Measurements from ENCODE around the gene KAT5. TPM values are rescaled to one million over a fixed set of nuclear protein-coding genes. Genes with fewer than 3 reads are reported as not detected.

Gene KAT5
- total RNA-seq, 4 donors from 2014 or later: 51.6 to 203 (median 74.1) TPM

GRCh38 chr11:65742353-65742752 is 30.3 kb downstream of the KAT5 start:
- in situ Hi-C loops (cut with MboI; ENCODE audit: low pct_ligation_motif_present in 1 of 4, low pct_unique_long_range_greater_than_20kb in 1 of 4, low sequenced_read_pairs in 3 of 4): no loop called here
- Histone ChIP-seq H3K27ac (no peak overlapping the region), H3K27me3 (no peaks in the 10 kb centered on the region), H3K9me3 (no peaks in the 10 kb centered on the region), H3K36me3 (no peaks in the 10 kb centered on the region), H3K4me1 (peaks cover 0 to 5% (median 0%) of the 10 kb centered on the region in 4 donors), H3K4me3 (no peak overlapping the region)
- DNase-seq: no peak
- TF ChIP-seq EP300 (IDR thresholded peaks at IDR 0.05; ENCODE audit: low read depth): no peak
- no peak for TF ChIP-seq CTCF (IDR thresholded peaks at IDR 0.05)
- TF ChIP-seq POLR2A (IDR thresholded peaks at IDR 0.05): no peak
- no peak for TF ChIP-seq POLR2AphosphoS5 (IDR thresholded peaks at IDR 0.05)
- intact Hi-C loops (cut with DNase I; ENCODE audit: low total_unique reads): no loop called here
- 78 to 80% methylated on average over 1 of the region's 1 CpG for WGBS, 2 donors (ENCODE audit: low coverage in 1 of 2)

- peaks cover 6% of the 10 kb centered on the region for H3K27me3 ChIP-seq
- no peaks in the 10 kb centered on the region for H3K9me3 ChIP-seq
- no peak overlapping the region for H3K4me3 ChIP-seq
- no peak overlapping the region for H3K27ac ChIP-seq
- intact Hi-C loops (cut with DNase I; ENCODE audit: low total_unique reads) (no loop called here), in situ Hi-C loops (cut with MboI; ENCODE audit: low pct_ligation_motif_present in 1 of 4, low pct_unique_long_range_greater_than_20kb in 1 of 4, low sequenced_read_pairs in 3 of 4) (no loop called here)
- TF ChIP-seq CTCF (IDR thresholded peaks at IDR 0.05) (no peak), POLR2A (IDR thresholded peaks at IDR 0.05) (no peak), EP300 (IDR thresholded peaks at IDR 0.05; ENCODE audit: low read depth) (no peak), POLR2AphosphoS5 (IDR thresholded peaks at IDR 0.05) (no peak)
- no peaks in the 10 kb centered on the region for H3K36me3 ChIP-seq
- H3K4me1 ChIP-seq: peaks cover 0 to 5% (median 0%) of the 10 kb centered on the region in 4 donors
- 74 to 100% methylated on average over 2 to 10 of the region's 10 CpGs for WGBS, 2 donors (ENCODE audit: low coverage in 1 of 2)
- DNase-seq: no peak
Observed at GRCh38 chr11:65743681-65744025, 31.6 kb downstream of the KAT5 start.

- 70% methylated on average over 17 of the region's 18 CpGs; no CpG with 5 or more reads in 1 of the 2 donors for WGBS, 2 donors (ENCODE audit: low coverage in 1 of 2)
- TF ChIP-seq POLR2AphosphoS5 (IDR thresholded peaks at IDR 0.05): no peak
- peak in 4 of 5 experiments; percentile 12 to 33 (median 20) for TF ChIP-seq CTCF (IDR thresholded peaks at IDR 0.05)
- peak; percentile 62 for DNase-seq
- no peaks in the 10 kb centered on the region for H3K36me3 ChIP-seq
- no peak overlapping the region for H3K27ac ChIP-seq
- H3K27me3 ChIP-seq: peaks cover 6% of the 10 kb centered on the region
- intact Hi-C loops (cut with DNase I; ENCODE audit: low total_unique reads): no loop called here
- H3K4me1 ChIP-seq: peaks cover 0 to under 1% (median 0%) of the 10 kb centered on the region in 4 donors
- no peak overlapping the region for H3K4me3 ChIP-seq
- in situ Hi-C loops (cut with MboI; ENCODE audit: low pct_ligation_motif_present in 1 of 4, low pct_unique_long_range_greater_than_20kb in 1 of 4, low sequenced_read_pairs in 3 of 4): no loop called here
- no peaks in the 10 kb centered on the region for H3K9me3 ChIP-seq
Observed at GRCh38 chr11:65744026-65744698, 32.1 kb downstream of the KAT5 start.

GRCh38 chr11:65744699-65745042 is 32.6 kb downstream of the KAT5 start:
- Histone ChIP-seq H3K4me3 (no peak overlapping the region), H3K9me3 (no peaks in the 10 kb centered on the region), H3K27ac (no peak overlapping the region), H3K36me3 (no peaks in the 10 kb centered on the region), H3K27me3 (peaks cover 8% of the 10 kb centered on the region), H3K4me1 (no peaks in the 10 kb centered on the region)
- TF ChIP-seq CTCF (IDR thresholded peaks at IDR 0.05) (peak in 2 of 5 experiments; percentile 5 to 26), POLR2A (IDR thresholded peaks at IDR 0.05) (no peak), POLR2AphosphoS5 (IDR thresholded peaks at IDR 0.05) (no peak)
- in situ Hi-C loops (cut with MboI; ENCODE audit: low pct_ligation_motif_present in 1 of 4, low pct_unique_long_range_greater_than_20kb in 1 of 4, low sequenced_read_pairs in 3 of 4): no loop called here
- DNase-seq: no peak
- intact Hi-C loops (cut with DNase I; ENCODE audit: low total_unique reads): no loop called here
- 74% methylated on average over 8 of the region's 8 CpGs; no CpG with 5 or more reads in 1 of the 2 donors for WGBS, 2 donors (ENCODE audit: low coverage in 1 of 2)

Measured in transverse colon (tissue), 4 donors.